ENCODE results near the gene CDC25A. TPM values are rescaled to one million over a fixed set of nuclear protein-coding genes. Genes with fewer than 3 reads are reported as not detected.

The CDC25A gene
- total and polyA plus RNA-seq, 8 donors = 2.8 to 8.9 (median 6.7) TPM

GRCh38 chr3:48140936-48141603 is 47.1 kb downstream of the CDC25A start:
- Histone ChIP-seq H3K36me3 (no peaks in the 10 kb centered on the region), H3K9me3 (no peaks in the 10 kb centered on the region), H3K27me3 (no peaks in the 10 kb centered on the region), H3K4me3 (no peak overlapping the region), H3K27ac (peak overlapping the region in 1 of 2 donors; percentile 50), H3K4me1 (no peaks in the 10 kb centered on the region)
- TF ChIP-seq, protein P1, sequence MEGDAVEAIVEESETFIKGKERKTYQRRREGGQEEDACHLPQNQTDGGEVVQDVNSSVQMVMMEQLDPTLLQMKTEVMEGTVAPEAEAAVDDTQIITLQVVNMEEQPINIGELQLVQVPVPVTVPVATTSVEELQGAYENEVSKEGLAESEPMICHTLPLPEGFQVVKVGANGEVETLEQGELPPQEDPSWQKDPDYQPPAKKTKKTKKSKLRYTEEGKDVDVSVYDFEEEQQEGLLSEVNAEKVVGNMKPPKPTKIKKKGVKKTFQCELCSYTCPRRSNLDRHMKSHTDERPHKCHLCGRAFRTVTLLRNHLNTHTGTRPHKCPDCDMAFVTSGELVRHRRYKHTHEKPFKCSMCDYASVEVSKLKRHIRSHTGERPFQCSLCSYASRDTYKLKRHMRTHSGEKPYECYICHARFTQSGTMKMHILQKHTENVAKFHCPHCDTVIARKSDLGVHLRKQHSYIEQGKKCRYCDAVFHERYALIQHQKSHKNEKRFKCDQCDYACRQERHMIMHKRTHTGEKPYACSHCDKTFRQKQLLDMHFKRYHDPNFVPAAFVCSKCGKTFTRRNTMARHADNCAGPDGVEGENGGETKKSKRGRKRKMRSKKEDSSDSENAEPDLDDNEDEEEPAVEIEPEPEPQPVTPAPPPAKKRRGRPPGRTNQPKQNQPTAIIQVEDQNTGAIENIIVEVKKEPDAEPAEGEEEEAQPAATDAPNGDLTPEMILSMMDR (IDR thresholded peaks at IDR 0.05) = no peak
- intact Hi-C loops (cut with DNase I) = no loop called here
- no peak for DNase-seq
- ATAC-seq = no peak

- intact Hi-C loops (cut with DNase I) = no loop called here
- TF ChIP-seq, protein P1 (IDR thresholded peaks at IDR 0.05) = no peak
- ATAC-seq = no peak
- Histone ChIP-seq H3K9me3 (no peaks in the 10 kb centered on the region), H3K4me1 (no peaks in the 10 kb centered on the region), H3K36me3 (no peaks in the 10 kb centered on the region), H3K4me3 (no peak overlapping the region), H3K27ac (peak overlapping the region in 1 of 2 donors; percentile 50), H3K27me3 (no peaks in the 10 kb centered on the region)
- no peak for DNase-seq
These were observed 47.9 kb downstream of the CDC25A start for GRCh38 chr3:48140336-48140757.

DNA sequence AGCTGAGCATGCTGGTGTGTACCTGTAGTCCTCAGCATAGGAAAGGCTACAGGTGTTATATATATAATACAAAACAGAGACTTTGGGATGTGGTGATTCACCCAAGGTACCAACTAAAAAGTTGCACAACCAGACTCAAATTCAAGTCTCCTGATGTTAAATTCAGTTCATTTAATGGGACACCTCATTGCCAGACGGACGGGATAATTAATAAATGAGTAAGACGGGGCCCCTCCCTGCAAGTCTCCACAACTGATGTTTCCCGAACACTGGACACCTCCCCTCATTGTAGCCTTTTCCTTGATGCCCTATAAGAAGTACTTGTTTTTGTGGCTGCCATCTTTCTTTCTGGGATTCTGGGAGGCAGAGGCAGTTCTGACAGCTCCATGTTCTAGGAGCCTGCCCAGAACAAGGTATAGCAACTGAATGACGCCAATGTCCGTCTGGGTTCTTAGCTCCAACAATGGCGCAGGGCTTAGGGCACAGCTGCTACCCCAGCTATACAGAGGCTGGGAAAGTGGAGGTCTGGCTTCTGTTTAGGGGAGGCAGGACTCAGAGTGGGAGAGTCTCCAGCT is 50.7 kb downstream of the CDC25A start:
- Histone ChIP-seq H3K36me3 (no peaks in the 10 kb centered on the region), H3K4me3 (no peak overlapping the region), H3K27ac (no peak overlapping the region), H3K27me3 (no peaks in the 10 kb centered on the region), H3K4me1 (no peaks in the 10 kb centered on the region), H3K9me3 (no peaks in the 10 kb centered on the region)
- DNase-seq (no peak), ATAC-seq (no peak)
- TF ChIP-seq, protein P1 (IDR thresholded peaks at IDR 0.05) = no peak
- intact Hi-C loops (cut with DNase I) = no loop called here

GRCh38 chr3:48135552-48136495 is 52.4 kb downstream of the CDC25A start:
- H3K27ac ChIP-seq = no peak overlapping the region
- no peaks in the 10 kb centered on the region for H3K9me3 ChIP-seq
- ATAC-seq (no peak), DNase-seq (no peak)
- H3K36me3 ChIP-seq = no peaks in the 10 kb centered on the region
- intact Hi-C loops (cut with DNase I) = no loop called here
- TF ChIP-seq, protein P1 (IDR thresholded peaks at IDR 0.05) = no peak
- no peak overlapping the region for H3K4me3 ChIP-seq
- peaks cover 0 to 7% of the 10 kb centered on the region in 2 donors for H3K4me1 ChIP-seq
- no peaks in the 10 kb centered on the region for H3K27me3 ChIP-seq

All from left lung (tissue), 10 donors.